ENCODE results near the gene GRK3. TPM values are rescaled to one million over a fixed set of nuclear protein-coding genes. Genes with fewer than 3 reads are reported as not detected.
"Not testable (repeated sequence)": the region's sequence is repeated elsewhere in the genome, so short reads cannot be mapped to it uniquely, and the experiment has no call there.

The GRK3 gene
- total RNA-seq, 3 donors from 2014 or later (not counting 1 experiment from before 2014, with no cell fraction given) = 2.2 to 7.2 (median 3.8) TPM

DNA sequence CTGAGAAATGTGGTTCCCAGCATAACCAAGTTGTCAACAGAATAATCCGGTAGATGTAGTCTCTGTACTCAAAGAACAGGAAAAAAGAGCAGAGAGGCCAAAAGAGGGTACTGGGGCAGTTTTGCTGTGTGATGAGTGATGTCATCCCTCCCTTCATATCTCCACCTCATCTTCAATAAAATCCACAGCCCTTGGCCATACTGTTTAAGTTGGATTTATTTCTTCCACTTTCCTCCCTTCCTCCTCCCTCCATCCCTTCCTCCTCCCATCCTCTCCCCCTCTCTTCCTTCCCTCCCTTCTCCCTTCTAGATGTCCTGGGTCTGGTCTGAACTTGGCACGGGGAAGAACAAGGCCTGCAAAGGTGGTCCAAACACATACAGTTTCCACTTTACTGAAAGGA is 18.2 kb upstream of the GRK3 start:
- H3K36me3 Mint-ChIP-seq = no peaks in the 10 kb centered on the region
- Histone ChIP-seq H3K27me3 (ENCODE audit: control insufficient read depth, insufficient read depth, low read length) (no peaks in the 10 kb centered on the region), H3K9me3 (ENCODE audit: control insufficient read depth, insufficient read depth, low read length) (no peaks in the 10 kb centered on the region), H3K4me1 (ENCODE audit: control insufficient read depth, insufficient read depth, low read length) (no peaks in the 10 kb centered on the region), H3K4me3 (ENCODE audit: low read length) (no peak overlapping the region), H3K27ac (ENCODE audit: low read length) (no peak overlapping the region), H3K36me3 (ENCODE audit: control insufficient read depth, insufficient read depth, low read length) (no peaks in the 10 kb centered on the region)
- no peaks in the 10 kb centered on the region for H3K9me3 Mint-ChIP-seq
- no peak for DNase-seq
- peaks cover 0 to 4% of the 10 kb centered on the region in 2 donors for H3K27me3 Mint-ChIP-seq (ENCODE audit: low read depth in 2 of 2)
- intact Hi-C loops (cut with micrococcal nuclease) = no loop called here
- H3K4me3 Mint-ChIP-seq = no peak overlapping the region
- TF ChIP-seq, protein P1, sequence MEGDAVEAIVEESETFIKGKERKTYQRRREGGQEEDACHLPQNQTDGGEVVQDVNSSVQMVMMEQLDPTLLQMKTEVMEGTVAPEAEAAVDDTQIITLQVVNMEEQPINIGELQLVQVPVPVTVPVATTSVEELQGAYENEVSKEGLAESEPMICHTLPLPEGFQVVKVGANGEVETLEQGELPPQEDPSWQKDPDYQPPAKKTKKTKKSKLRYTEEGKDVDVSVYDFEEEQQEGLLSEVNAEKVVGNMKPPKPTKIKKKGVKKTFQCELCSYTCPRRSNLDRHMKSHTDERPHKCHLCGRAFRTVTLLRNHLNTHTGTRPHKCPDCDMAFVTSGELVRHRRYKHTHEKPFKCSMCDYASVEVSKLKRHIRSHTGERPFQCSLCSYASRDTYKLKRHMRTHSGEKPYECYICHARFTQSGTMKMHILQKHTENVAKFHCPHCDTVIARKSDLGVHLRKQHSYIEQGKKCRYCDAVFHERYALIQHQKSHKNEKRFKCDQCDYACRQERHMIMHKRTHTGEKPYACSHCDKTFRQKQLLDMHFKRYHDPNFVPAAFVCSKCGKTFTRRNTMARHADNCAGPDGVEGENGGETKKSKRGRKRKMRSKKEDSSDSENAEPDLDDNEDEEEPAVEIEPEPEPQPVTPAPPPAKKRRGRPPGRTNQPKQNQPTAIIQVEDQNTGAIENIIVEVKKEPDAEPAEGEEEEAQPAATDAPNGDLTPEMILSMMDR (IDR thresholded peaks at IDR 0.05) = no peak
- H3K4me1 Mint-ChIP-seq = peaks cover 0 to 5% of the 10 kb centered on the region in 2 donors
- H3K27ac Mint-ChIP-seq = no peak overlapping the region
- 67% methylated on average over 2 of the region's 2 CpGs for WGBS (ENCODE audit: insufficient coverage)
- no peak for ATAC-seq

DNA sequence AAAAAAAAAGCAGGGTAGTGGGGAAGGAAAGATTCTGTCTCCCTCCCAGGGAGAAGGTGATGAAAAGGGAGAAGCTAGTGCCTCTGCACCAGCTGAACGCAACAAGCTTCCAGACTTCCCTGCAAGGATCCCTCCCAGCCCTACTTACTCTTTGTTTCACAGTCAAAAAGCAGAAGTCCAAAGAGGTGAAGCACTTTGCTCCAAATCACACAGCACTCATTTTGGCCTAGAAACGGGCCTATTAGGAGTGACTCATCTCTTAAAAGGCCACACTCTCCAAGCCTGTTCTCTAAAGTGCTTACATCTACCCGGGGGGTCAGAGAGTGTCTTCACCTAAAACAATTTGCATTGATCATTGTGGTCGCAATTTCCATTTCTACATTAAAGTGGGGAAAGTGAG is 17.7 kb upstream of the GRK3 start:
- 76% methylated on average over 4 of the region's 4 CpGs for WGBS (ENCODE audit: insufficient coverage)

DNA sequence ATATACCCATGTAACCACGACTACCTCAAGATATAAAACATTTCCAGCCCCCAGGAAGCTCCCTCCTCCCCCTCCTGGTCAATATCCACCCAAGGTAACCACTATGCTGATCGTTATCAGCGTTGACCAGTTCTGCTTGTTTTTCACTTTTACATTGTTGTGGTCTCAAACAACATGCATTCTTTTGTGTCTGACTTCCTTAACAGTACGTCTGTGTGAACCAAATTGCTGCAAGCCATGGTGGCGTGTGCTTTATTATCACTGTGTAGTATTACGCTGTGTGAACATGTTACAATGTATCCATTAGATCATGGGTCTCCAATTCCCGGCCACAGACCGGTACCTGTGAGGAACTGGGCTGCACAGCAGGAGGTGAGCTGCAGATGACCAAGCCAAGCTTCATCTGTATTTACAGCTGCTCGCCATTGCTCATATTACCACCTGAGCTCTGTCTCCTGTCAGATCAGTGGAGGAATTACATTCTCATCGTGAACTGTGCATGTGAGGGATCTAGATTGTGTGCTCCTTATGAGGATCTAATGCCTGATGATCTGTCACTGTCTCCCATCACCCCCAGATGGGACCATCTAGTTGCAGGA is 15.5 kb upstream of the GRK3 start:
- Histone ChIP-seq H3K4me1 (ENCODE audit: control insufficient read depth, insufficient read depth, low read length) (no peaks in the 10 kb centered on the region), H3K36me3 (ENCODE audit: control insufficient read depth, insufficient read depth, low read length) (no peaks in the 10 kb centered on the region), H3K9me3 (ENCODE audit: control insufficient read depth, insufficient read depth, low read length) (no peaks in the 10 kb centered on the region), H3K27me3 (ENCODE audit: control insufficient read depth, insufficient read depth, low read length) (no peaks in the 10 kb centered on the region), H3K27ac (ENCODE audit: low read length) (no peak overlapping the region), H3K4me3 (ENCODE audit: low read length) (no peak overlapping the region)
- ATAC-seq = no peak
- 56% methylated on average over 10 of the region's 10 CpGs for WGBS (ENCODE audit: insufficient coverage)
- H3K9me3 Mint-ChIP-seq = no peaks in the 10 kb centered on the region
- DNase-seq = no peak
- H3K4me3 Mint-ChIP-seq = no peak overlapping the region
- TF ChIP-seq, protein P1 (IDR thresholded peaks at IDR 0.05) = no peak
- H3K27me3 Mint-ChIP-seq (ENCODE audit: low read depth in 2 of 2) = peaks cover 0 to 4% of the 10 kb centered on the region in 2 donors
- no peak overlapping the region for H3K27ac Mint-ChIP-seq
- no peaks in the 10 kb centered on the region for H3K36me3 Mint-ChIP-seq
- peaks cover 0 to 5% of the 10 kb centered on the region in 2 donors for H3K4me1 Mint-ChIP-seq
- intact Hi-C loops (cut with micrococcal nuclease) = no loop called here

More for the DNA sequence above, 17.7 kb upstream of the GRK3 start:
- H3K36me3 Mint-ChIP-seq = no peaks in the 10 kb centered on the region
- no peak overlapping the region for H3K27ac Mint-ChIP-seq
- intact Hi-C loops (cut with micrococcal nuclease) = no loop called here
- TF ChIP-seq, protein P1 (IDR thresholded peaks at IDR 0.05) = no peak
- H3K4me1 Mint-ChIP-seq = peaks cover 0 to 5% of the 10 kb centered on the region in 2 donors
- Histone ChIP-seq H3K4me3 (ENCODE audit: low read length) (no peak overlapping the region), H3K9me3 (ENCODE audit: control insufficient read depth, insufficient read depth, low read length) (no peaks in the 10 kb centered on the region), H3K36me3 (ENCODE audit: control insufficient read depth, insufficient read depth, low read length) (no peaks in the 10 kb centered on the region), H3K27ac (ENCODE audit: low read length) (no peak overlapping the region), H3K4me1 (ENCODE audit: control insufficient read depth, insufficient read depth, low read length) (no peaks in the 10 kb centered on the region), H3K27me3 (ENCODE audit: control insufficient read depth, insufficient read depth, low read length) (no peaks in the 10 kb centered on the region)
- DNase-seq = no peak
- no peak overlapping the region for H3K4me3 Mint-ChIP-seq
- H3K9me3 Mint-ChIP-seq = no peaks in the 10 kb centered on the region
- peaks cover 0 to 4% of the 10 kb centered on the region in 2 donors for H3K27me3 Mint-ChIP-seq (ENCODE audit: low read depth in 2 of 2)
- no peak for ATAC-seq

DNA sequence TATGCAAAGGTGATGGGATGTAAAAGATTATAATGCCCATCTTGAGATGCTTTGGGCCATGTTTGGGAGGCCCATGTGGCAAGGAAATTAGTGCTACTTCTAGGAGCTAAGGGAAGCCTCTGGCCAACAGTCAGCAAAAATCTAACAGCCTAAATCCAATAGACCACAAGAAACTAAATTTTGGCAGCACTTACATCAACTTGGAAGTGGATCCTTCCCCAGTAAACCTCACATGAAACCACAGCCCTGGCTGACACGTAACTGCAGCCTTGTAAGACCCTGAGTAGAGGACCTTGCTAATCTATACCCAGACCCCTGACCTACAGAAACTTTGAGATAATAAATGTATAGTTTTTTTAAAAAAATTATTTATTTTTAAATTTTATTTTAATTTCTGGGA is 13.1 kb upstream of the GRK3 start:
- 50% methylated on average over 1 of the region's 1 CpG for WGBS (ENCODE audit: insufficient coverage)
- H3K9me3 ChIP-seq (ENCODE audit: control insufficient read depth, insufficient read depth, low read length) = no peaks in the 10 kb centered on the region
- Mint-ChIP-seq H3K9me3 (no peaks in the 10 kb centered on the region), H3K36me3 (no peaks in the 10 kb centered on the region), H3K27ac (no peak overlapping the region), H3K27me3 (ENCODE audit: low read depth in 2 of 2) (peaks cover 4 to 12% of the 10 kb centered on the region in 2 donors), H3K4me1 (peaks cover 0 to 5% of the 10 kb centered on the region in 2 donors), H3K4me3 (no peak overlapping the region)
- no peak overlapping the region for H3K4me3 ChIP-seq (ENCODE audit: low read length)
- no peaks in the 10 kb centered on the region for H3K36me3 ChIP-seq (ENCODE audit: control insufficient read depth, insufficient read depth, low read length)
- DNase-seq = no peak
- no peak overlapping the region for H3K27ac ChIP-seq (ENCODE audit: low read length)
- intact Hi-C loops (cut with micrococcal nuclease) = no loop called here
- H3K4me1 ChIP-seq (ENCODE audit: control insufficient read depth, insufficient read depth, low read length) = no peaks in the 10 kb centered on the region
- H3K27me3 ChIP-seq (ENCODE audit: control insufficient read depth, insufficient read depth, low read length) = no peaks in the 10 kb centered on the region
- ATAC-seq = no peak
- TF ChIP-seq, protein P1 (IDR thresholded peaks at IDR 0.05) = no peak

DNA sequence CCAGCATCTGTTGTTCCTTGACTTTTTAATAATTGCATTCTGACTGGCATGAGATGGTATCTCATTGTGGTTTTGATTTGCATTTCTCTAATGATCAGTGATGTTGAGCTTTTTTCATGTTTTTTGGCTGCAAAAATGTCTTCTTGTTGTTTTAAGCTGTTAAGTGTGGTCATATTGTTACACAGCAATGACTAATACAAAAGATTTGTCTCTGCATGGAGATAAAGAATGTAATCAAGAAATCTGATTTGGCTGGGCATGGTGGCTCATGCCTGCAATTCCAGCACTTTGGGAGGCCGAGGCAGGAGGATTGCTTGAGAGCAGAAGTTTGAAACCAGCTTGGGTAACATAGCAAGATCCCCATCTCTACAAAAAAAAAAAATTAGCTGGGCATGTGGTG is 12.1 kb upstream of the GRK3 start:
- intact Hi-C loops (cut with micrococcal nuclease); ATAC-seq; DNase-seq; H3K4me3 ChIP-seq (ENCODE audit: low read length); H3K4me3 Mint-ChIP-seq; H3K4me1 Mint-ChIP-seq; H3K9me3 ChIP-seq (ENCODE audit: control insufficient read depth, insufficient read depth, low read length); H3K4me1 ChIP-seq (ENCODE audit: control insufficient read depth, insufficient read depth, low read length); H3K36me3 Mint-ChIP-seq; H3K36me3 ChIP-seq (ENCODE audit: control insufficient read depth, insufficient read depth, low read length); H3K9me3 Mint-ChIP-seq; H3K27ac ChIP-seq (ENCODE audit: low read length); H3K27ac Mint-ChIP-seq; H3K27me3 ChIP-seq (ENCODE audit: control insufficient read depth, insufficient read depth, low read length): not testable (repeated sequence)
- H3K27me3 Mint-ChIP-seq (ENCODE audit: low read depth in 2 of 2) = peaks cover 8 to 12% of the 10 kb centered on the region in 2 donors
- no CpG with 5 or more reads among the region's 1 CpG for WGBS (ENCODE audit: insufficient coverage)
